Nephron (organoid): ENCODE results near the gene NCAPD3.
A peak's percentile ranks its signal among the peaks of the same experiment; 100 is the strongest.

Source experiments
- H3K27ac Mint-ChIP-seq, 3 experiments: 2 replicates each; pipeline ENCODE4 v1.8.0; 2020; ENCODE audit warnings: mixed read lengths in 3 of 3, mild to moderate bottlenecking in 2 of 3, moderate library complexity in 1 of 3
- H3K27me3 Mint-ChIP-seq: 2 replicates; pipeline ENCODE4 v1.8.0; 2021; ENCODE audit warnings: low read depth, mild to moderate bottlenecking, moderate library complexity, mixed read lengths
- H3K36me3 Mint-ChIP-seq: 2 replicates; pipeline ENCODE4 v1.8.0; 2020; ENCODE audit warnings: low read depth, mixed read lengths
- H3K4me1 Mint-ChIP-seq: 2 replicates; pipeline ENCODE4 v1.8.0; 2020; ENCODE audit warnings: mixed read lengths
- H3K4me3 Mint-ChIP-seq, 3 experiments: 2 replicates each; pipeline ENCODE4 v1.8.0; 2020; ENCODE audit warnings: mild to moderate bottlenecking in 3 of 3, mixed read lengths in 3 of 3, moderate library complexity in 2 of 3
- H3K9me3 Mint-ChIP-seq: 2 replicates; pipeline ENCODE4 v1.8.0; 2020; ENCODE audit warnings: mixed read lengths
- TF ChIP-seq, protein P1 (sequence below), 3 experiments: fragments of 200-600 bp; sonication (generic); IDR thresholded peaks; one replicate each; pipeline ENCODE4 v1.5.0; 2021; ENCODE audit warnings: antibody characterized with exemption in 3 of 3; ENCODE audit not compliant: unreplicated experiment in 3 of 3

The NCAPD3 gene

DNA sequence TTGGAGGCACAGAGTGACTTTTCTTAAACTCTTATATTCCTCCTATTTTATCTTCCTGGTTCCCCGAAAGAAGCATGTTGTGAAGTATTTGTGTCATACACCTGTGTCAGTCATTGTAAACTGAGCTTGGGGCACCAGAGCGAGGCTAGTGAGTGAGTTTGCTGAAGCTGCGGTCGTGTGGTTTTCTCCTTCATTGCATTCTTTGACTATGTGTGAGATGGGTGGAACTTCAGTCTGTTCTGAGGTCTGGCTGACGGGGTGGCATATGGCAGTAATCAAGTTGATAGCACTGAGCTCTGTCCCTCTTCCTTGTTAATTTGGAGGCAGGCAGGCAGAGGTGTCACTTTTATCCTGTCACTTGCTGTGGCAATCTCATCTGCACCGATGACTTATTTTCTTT, 4.9 kb upstream of the NCAPD3 start:
- TF ChIP-seq, protein P1, sequence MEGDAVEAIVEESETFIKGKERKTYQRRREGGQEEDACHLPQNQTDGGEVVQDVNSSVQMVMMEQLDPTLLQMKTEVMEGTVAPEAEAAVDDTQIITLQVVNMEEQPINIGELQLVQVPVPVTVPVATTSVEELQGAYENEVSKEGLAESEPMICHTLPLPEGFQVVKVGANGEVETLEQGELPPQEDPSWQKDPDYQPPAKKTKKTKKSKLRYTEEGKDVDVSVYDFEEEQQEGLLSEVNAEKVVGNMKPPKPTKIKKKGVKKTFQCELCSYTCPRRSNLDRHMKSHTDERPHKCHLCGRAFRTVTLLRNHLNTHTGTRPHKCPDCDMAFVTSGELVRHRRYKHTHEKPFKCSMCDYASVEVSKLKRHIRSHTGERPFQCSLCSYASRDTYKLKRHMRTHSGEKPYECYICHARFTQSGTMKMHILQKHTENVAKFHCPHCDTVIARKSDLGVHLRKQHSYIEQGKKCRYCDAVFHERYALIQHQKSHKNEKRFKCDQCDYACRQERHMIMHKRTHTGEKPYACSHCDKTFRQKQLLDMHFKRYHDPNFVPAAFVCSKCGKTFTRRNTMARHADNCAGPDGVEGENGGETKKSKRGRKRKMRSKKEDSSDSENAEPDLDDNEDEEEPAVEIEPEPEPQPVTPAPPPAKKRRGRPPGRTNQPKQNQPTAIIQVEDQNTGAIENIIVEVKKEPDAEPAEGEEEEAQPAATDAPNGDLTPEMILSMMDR (IDR thresholded peaks at IDR 0.05; ENCODE audit: unreplicated experiment in 3 of 3), result no peak
- Mint-ChIP-seq H3K9me3 (no peaks in the 10 kb centered on the region), H3K27ac (no peak overlapping the region), H3K36me3 (no peaks in the 10 kb centered on the region), H3K4me1 (peaks cover 50% of the 10 kb centered on the region), H3K4me3 (no peak overlapping the region), H3K27me3 (no peaks in the 10 kb centered on the region)

DNA sequence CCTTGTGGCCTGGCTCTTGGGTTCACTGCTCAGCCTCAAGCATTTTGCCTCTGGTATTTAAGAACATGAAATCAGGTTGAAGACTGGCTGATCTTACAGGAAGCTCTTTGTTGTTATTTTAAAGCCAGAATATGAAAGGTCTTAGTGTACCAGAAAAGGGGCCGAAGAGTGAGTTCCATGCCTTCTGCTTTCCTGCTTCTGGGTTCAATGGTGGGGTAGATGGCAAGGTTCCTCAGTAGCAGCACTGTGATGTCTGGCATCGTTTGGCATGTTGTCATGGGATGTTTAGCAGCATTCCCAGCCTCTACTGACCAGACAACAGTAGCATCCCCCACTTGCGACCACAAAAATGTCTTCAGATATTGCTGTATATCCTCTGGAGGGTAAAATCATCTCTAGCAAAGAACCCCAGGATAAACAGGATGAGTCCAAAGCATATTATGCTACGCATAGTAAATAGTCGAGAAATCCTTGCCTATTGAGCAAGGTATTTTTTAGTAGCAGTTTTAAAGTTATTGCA, 3.1 kb upstream of the NCAPD3 start:
- TF ChIP-seq, protein P1 (IDR thresholded peaks at IDR 0.05; ENCODE audit: unreplicated experiment in 3 of 3), result no peak
- Mint-ChIP-seq H3K27ac (no peak overlapping the region), H3K36me3 (no peaks in the 10 kb centered on the region), H3K4me1 (peaks cover 65% of the 10 kb centered on the region), H3K9me3 (no peaks in the 10 kb centered on the region), H3K4me3 (peak overlapping the region; percentile 94 to 97 (median 95)), H3K27me3 (no peaks in the 10 kb centered on the region)

DNA sequence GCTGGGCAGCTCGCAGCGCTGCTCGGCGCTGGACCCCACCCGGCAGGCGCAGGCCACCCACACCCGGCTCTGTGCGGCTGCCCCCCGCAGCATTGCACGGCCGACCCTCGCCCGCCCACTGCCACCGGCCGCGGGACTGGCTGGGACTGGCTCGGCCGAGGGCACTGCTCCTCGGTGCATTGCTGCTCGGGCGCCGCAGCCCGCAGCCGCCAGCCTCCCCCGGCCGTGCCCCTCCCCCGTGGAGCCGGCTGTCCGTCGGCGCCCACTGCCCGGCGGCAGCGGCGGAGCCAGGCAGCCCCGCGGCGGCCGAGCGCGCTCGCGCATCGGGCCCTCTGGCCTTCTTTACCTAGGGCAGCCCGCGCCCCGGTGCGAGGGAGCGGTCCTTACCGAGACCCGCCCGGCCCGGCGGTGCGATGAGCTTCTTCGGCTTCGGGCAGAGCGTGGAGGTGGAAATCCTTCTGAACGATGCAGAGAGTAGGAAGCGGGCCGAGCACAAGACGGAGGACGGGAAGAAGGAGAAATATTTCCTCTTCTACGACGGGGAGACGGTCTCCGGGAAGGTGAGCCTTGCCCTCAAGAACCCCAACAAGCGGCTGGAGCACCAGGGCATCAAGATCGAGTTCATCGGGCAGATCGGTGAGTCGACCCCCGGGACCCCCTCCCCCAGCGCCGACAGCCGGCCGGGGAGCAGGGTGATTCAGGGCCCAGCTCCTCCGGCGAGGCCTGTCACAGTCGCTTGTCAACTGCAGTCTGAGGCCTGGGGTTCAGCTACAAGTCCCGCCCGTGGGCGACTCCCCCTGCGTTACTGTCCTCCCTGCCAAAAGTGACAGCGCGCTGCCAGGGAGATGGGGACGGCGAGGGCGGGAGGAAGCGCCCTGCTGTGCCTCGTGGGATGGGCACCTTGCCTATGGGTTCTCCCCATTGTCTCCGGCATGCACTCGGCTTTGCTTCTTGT, 1.2 kb upstream of the NCAPD3 start:
- Mint-ChIP-seq H3K36me3 (peaks cover 7% of the 10 kb centered on the region), H3K9me3 (no peaks in the 10 kb centered on the region), H3K27me3 (no peaks in the 10 kb centered on the region), H3K4me1 (peaks cover 53% of the 10 kb centered on the region), H3K4me3 (peak overlapping the region; percentile 94 to 97 (median 95)), H3K27ac (peak overlapping the region; percentile 45 to 80 (median 79))
- TF ChIP-seq, protein P1 (IDR thresholded peaks at IDR 0.05; ENCODE audit: unreplicated experiment in 3 of 3), result no peak

DNA sequence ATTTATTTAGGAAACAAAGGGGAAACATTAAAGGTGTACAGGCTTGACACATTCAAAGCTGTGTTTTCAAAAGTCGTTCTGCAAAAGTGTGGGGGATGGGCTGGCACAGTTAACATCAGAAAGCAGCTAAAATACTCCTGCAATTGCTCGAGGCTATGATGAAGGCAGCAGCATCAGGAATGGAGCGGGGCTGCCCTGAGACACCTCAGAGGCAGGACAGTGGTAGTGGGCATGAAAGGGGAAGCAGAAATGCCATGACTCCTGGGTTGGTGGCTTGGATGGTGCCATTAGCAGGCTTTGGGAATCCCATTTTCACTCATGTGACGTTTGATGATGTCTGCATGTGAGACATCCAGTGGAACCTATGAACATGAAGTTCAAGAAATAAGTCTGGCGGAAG, 646 bp downstream of the NCAPD3 start:
- TF ChIP-seq, protein P1 (IDR thresholded peaks at IDR 0.05; ENCODE audit: unreplicated experiment in 3 of 3), result no peak
- H3K4me1 Mint-ChIP-seq, result peaks cover 44% of the 10 kb centered on the region
- H3K27ac Mint-ChIP-seq, result peak overlapping the region; percentile 70 to 93 (median 74)
- no peaks in the 10 kb centered on the region for H3K9me3 Mint-ChIP-seq
- no peaks in the 10 kb centered on the region for H3K27me3 Mint-ChIP-seq
- H3K36me3 Mint-ChIP-seq, result peaks cover 20% of the 10 kb centered on the region
- peak overlapping the region; percentile 91 to 96 (median 95) for H3K4me3 Mint-ChIP-seq

DNA sequence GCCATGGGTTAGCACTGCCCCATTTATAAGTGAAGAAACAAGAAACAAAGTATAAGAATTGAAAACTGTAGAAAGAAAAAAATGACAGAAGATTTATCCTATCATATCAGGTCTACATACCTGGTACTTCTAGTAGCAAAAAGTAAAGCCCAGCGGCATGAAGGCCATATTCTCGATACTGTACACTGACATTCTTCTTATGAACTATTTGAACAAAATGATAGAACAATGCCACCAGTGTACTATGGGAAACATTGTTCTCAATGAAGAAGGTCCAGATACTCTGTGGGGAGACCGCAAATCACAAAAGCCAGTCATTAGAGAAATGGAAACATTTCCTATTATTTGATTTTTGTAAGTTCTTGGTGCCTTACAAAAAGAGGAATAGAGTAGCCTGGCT, 7.0 kb downstream of the NCAPD3 start:
- Mint-ChIP-seq H3K9me3 (no peaks in the 10 kb centered on the region), H3K4me3 (no peak overlapping the region), H3K27ac (no peak overlapping the region), H3K27me3 (no peaks in the 10 kb centered on the region), H3K4me1 (peaks cover under 1% of the 10 kb centered on the region), H3K36me3 (peaks cover 43% of the 10 kb centered on the region)
- TF ChIP-seq, protein P1 (IDR thresholded peaks at IDR 0.05; ENCODE audit: unreplicated experiment in 3 of 3), result no peak
